IMR-90 (cell line): ENCODE measurements around the gene CACNA1D.

Source experiments
- ELK1 ChIP-seq: fragments of 150-350 bp; IDR thresholded peaks from 2 replicates; pipeline ENCODE4 v1.6.1; 2016; ENCODE audit warnings: low read depth, mild to moderate bottlenecking, low read length, moderate library complexity, borderline replicate concordance
- POLR2A ChIP-seq: IDR thresholded peaks from 2 replicates; pipeline ENCODE4 v1.6.1; 2012; ENCODE audit warnings: mild to moderate bottlenecking, low read depth, low read length
- USF2 ChIP-seq: fragments of 150-350 bp; IDR thresholded peaks from 2 replicates; pipeline ENCODE4 v1.6.1; 2017; ENCODE audit warnings: mild to moderate bottlenecking, antibody characterized with exemption, low read length, low read depth

- TF ChIP-seq ELK1 (no peak), POLR2A (no peak), USF2 (no peak)
Measured at GRCh38 chr3:53593611-53594010, 99.2 kb downstream of the CACNA1D start.
